B cell (primary cell): ENCODE measurements around the gene TNFAIP2. TPM values are rescaled to one million over a fixed set of nuclear protein-coding genes. Genes with fewer than 3 reads are reported as not detected.
"Not testable (repeated sequence)": the region's sequence is repeated elsewhere in the genome, so short reads cannot be mapped to it uniquely, and the experiment has no call there.

ENCODE experiments used
- ATAC-seq: fragments of 200-7000 bp; cut with Tn5 transposase; one replicate; pipeline ENCODE4 v1.10.0; 2021; ENCODE audit warnings: low read depth, mild to moderate bottlenecking, moderate number of reproducible peaks, moderate library complexity
- CTCF ChIA-PET: fragments of 350-600 bp; sonication (Branson Sonifier 250); formaldehyde crosslinking; loops from one replicate; lab custom pipeline; 2021; ENCODE audit warnings: antibody characterized with exemption, inconsistent platforms; lab: Charles Lee
- POLR2A ChIA-PET: fragments of 350-600 bp; sonication (Branson Sonifier 250); formaldehyde crosslinking; loops from one replicate; lab custom pipeline; 2021; ENCODE audit warnings: antibody characterized with exemption; lab: Charles Lee
- DNase-seq: peaks from one replicate; pipeline ENCODE4 v3.0.0; 2013
- H2AFZ ChIP-seq: 2 replicates; pipeline ENCODE4 v1.6.1; 2012; ENCODE audit warnings: mild to moderate bottlenecking, low read depth, low read length; ENCODE audit not compliant: insufficient read depth, poor library complexity, severe bottlenecking
- H3K27ac ChIP-seq, 2 donors: 1 replicate in 1 of 2; 2 replicates in 1 of 2; pipeline ENCODE4 v1.5.1; 2012 to 2013; ENCODE audit warnings: low read length in 2 of 2, mild to moderate bottlenecking in 2 of 2, moderate library complexity in 1 of 2
- H3K27me3 ChIP-seq, 4 experiments: fragments of 200-600 bp in 1 of 4; sonication (generic) in 1 of 4; replicated peaks in 1 of 4; 1 replicate in 2 of 4; 2 replicates in 2 of 4; pipeline versions ENCODE4 v1.6.1 to v1.7.0; 2013 to 2016; ENCODE audit warnings: low read length in 3 of 4, mild to moderate bottlenecking in 2 of 4, mixed read lengths in 1 of 4, moderate library complexity in 1 of 4; ENCODE audit not compliant: insufficient read depth in 4 of 4, control insufficient read depth in 3 of 4; ENCODE audit errors: control extremely low read depth in 1 of 4
- H3K36me3 ChIP-seq, 2 experiments: replicated peaks in 1 of 2; 1 replicate in 1 of 2; 2 replicates in 1 of 2; pipeline versions ENCODE4 v1.6.1 to v1.7.1; 2013; ENCODE audit warnings: low read length in 1 of 2; ENCODE audit not compliant: insufficient read depth in 2 of 2, control insufficient read depth in 1 of 2; ENCODE audit errors: control extremely low read depth in 1 of 2, extremely low read depth in 1 of 2
- H3K4me1 ChIP-seq, 2 donors: fragments of 200-600 bp in 1 of 2; sonication (generic) in 1 of 2; 1 replicate in 1 of 2; 2 replicates in 1 of 2; pipeline versions ENCODE4 v1.5.1 to v1.6.1; 2013 to 2017; ENCODE audit warnings: low read length in 2 of 2; ENCODE audit not compliant: control insufficient read depth in 2 of 2, insufficient read depth in 2 of 2
- H3K4me2 ChIP-seq: replicated peaks from 2 replicates; pipeline ENCODE3; 2012; ENCODE audit warnings: mild to moderate bottlenecking, low read depth, low read length; ENCODE audit not compliant: poor library complexity, severe bottlenecking
- H3K4me3 ChIP-seq, 5 experiments: fragments of 200-600 bp in 1 of 5; sonication (generic) in 1 of 5; 1 replicate in 3 of 5; 2 replicates in 2 of 5; pipeline versions ENCODE4 v1.5.1 to v1.7.0; 2011 to 2016; ENCODE audit warnings: low read length in 4 of 5, mild to moderate bottlenecking in 4 of 5, low read depth in 2 of 5, control low read depth in 1 of 5, moderate library complexity in 1 of 5; ENCODE audit not compliant: insufficient read depth in 1 of 5; ENCODE audit errors: control extremely low read depth in 1 of 5, extremely low read depth in 1 of 5
- H3K79me2 ChIP-seq: fragments of 200-600 bp; sonication (generic); one replicate; pipeline ENCODE4 v1.6.0; 2016; ENCODE audit warnings: low read length; ENCODE audit not compliant: control insufficient read depth, insufficient read depth
- H3K9ac ChIP-seq: fragments of 200-600 bp; sonication (generic); 2 replicates; pipeline ENCODE4 v1.6.1; 2017; ENCODE audit warnings: mild to moderate bottlenecking, low read length, moderate library complexity
- H3K9me3 ChIP-seq, 3 donors: one replicate each; pipeline versions ENCODE4 v1.6.1 to v1.7.1; 2013; ENCODE audit warnings: low read length in 2 of 3; ENCODE audit not compliant: control insufficient read depth in 2 of 3, insufficient read depth in 1 of 3; ENCODE audit errors: control extremely low read depth in 1 of 3
- H4K20me1 ChIP-seq: 2 replicates; pipeline ENCODE4 v1.6.0; 2012; ENCODE audit warnings: mild to moderate bottlenecking, low read length; ENCODE audit not compliant: insufficient read depth, control insufficient read depth, poor library complexity, severe bottlenecking
- H3K27ac Mint-ChIP-seq: one replicate; pipeline ENCODE4 v1.8.0; 2021; ENCODE audit warnings: mixed read lengths
- H3K27me3 Mint-ChIP-seq: one replicate; pipeline ENCODE4 v1.8.0; 2021; ENCODE audit warnings: mixed read lengths
- H3K4me1 Mint-ChIP-seq: one replicate; pipeline ENCODE4 v1.8.0; 2021; ENCODE audit warnings: mixed read lengths
- H3K4me3 Mint-ChIP-seq: one replicate; pipeline ENCODE4 v1.8.0; 2021; ENCODE audit warnings: mixed read lengths
- H3K9me3 Mint-ChIP-seq: one replicate; pipeline ENCODE4 v1.8.0; 2022; ENCODE audit warnings: mixed read lengths; ENCODE audit not compliant: insufficient read depth
- CTCF ChIP-seq: fragments of 200-600 bp; IDR thresholded peaks from one replicate; pipeline ENCODE4 v1.8.0; 2022; ENCODE audit warnings: antibody characterized with exemption, mild to moderate bottlenecking
- EZH2 ChIP-seq: IDR thresholded peaks from 2 replicates; pipeline ENCODE4 v1.6.1; 2012; ENCODE audit warnings: borderline replicate concordance, low read depth, mild to moderate bottlenecking, moderate library complexity, low read length; ENCODE audit not compliant: insufficient read depth, poor library complexity, severe bottlenecking
- WGBS: methylation state at CpG from one replicate; pipeline ENCODE4 v1.1.5; 2013; ENCODE audit warnings: missing lambda C conversion rate; ENCODE audit not compliant: insufficient coverage; 5-methylcytosine and 5-hydroxymethylcytosine counted together
- intact Hi-C: fragments of 100-400 bp; cut with micrococcal nuclease; formaldehyde crosslinking; loops from one replicate; pipeline ENCODE4 v1.10.0; 2022
- polyA plus RNA-seq: library from polyadenylated mRNA; depleted of rRNA; stranded (reverse); fragments of >200 nt; gene quantifications from 2 replicates; pipeline ENCODE4 v1.2.3, GENCODE V29; 2012
- total RNA-seq, 2 donors: library from RNA; stranded (reverse); fragments of 120-200 nt in 1 of 2; gene quantifications; 1 replicate in 1 of 2; 2 replicates in 1 of 2; pipeline versions ENCODE4 v1.2.3 to v1.2.4, GENCODE V29; 2013 to 2022

The TNFAIP2 gene
- total and polyA plus RNA-seq, 2 donors (not counting 1 experiment from before 2014, with no cell fraction given), result 1.5 to 9.0 TPM

DNA sequence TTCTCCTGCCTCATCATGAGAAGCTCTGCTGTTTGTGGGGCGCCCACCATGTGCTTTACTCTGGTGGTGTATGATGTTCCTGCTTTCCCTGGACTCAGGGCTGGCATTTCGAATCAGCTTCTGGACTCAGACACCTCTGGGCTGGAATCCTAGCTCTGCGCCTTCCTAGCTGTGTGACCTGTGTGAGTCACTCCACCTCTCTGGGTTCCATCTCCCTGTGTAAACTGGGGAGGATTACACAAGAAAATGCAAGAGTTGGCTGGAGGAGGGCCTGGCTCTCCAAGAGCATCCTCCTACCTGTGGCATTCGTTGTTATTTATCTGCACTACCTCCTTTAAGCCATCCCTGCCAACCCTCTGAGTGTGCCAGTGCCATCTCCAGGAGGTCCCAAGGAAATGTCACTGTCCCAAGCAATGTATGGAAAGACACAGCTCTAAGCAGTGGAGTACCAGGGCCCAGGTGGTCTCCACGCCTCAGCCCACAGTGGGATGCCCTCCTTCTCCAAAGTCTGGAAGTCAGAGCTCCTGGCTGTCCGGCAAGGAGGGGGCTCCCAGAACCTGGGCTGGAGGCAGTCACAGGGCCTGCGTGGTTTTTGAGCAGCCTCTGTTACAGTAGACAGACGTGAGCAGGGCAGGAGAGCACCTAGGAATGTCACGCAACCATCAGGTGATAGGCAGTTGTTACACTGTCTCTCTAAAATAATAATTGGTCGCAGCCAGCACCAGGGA is 7.3 kb upstream of the TNFAIP2 start:
- Histone ChIP-seq H3K27me3 (peaks cover 0 to 5% (median 0%) of the 10 kb centered on the region in 4 experiments), H3K9ac (no peak overlapping the region), H3K4me1 (peaks cover 8 to 18% of the 10 kb centered on the region in 2 donors), H3K27ac (no peak overlapping the region), H3K4me2 (no peak overlapping the region), H3K9me3 (no peaks in the 10 kb centered on the region), H3K79me2 (no peaks in the 10 kb centered on the region), H3K36me3 (no peaks in the 10 kb centered on the region), H2AFZ (no peak overlapping the region), H3K4me3 (no peak overlapping the region), H4K20me1 (no peaks in the 10 kb centered on the region)
- H3K27me3 Mint-ChIP-seq, result peaks cover 8% of the 10 kb centered on the region
- DNase-seq (no peak), ATAC-seq (no peak)
- 97% methylated on average over 8 of the region's 10 CpGs for WGBS
- no peak overlapping the region for H3K27ac Mint-ChIP-seq
- H3K4me3 Mint-ChIP-seq, result no peak overlapping the region
- no peaks in the 10 kb centered on the region for H3K9me3 Mint-ChIP-seq
- TF ChIP-seq EZH2, result no peak
- TF ChIP-seq CTCF, result no peak
- H3K4me1 Mint-ChIP-seq, result peaks cover 21% of the 10 kb centered on the region
- intact Hi-C loops, result no loop called here
- ChIA-PET CTCF (interaction anchor here (3.5 kb wide), 1 partner anchor 10 kb away, joined by 22 read pairs; no protein-coding TSS in a partner anchor), POLR2A (no interaction called here)

GRCh38 chr14:103116636-103117035 is 6.6 kb upstream of the TNFAIP2 start:
- Histone ChIP-seq H2AFZ (no peak overlapping the region), H3K36me3 (no peaks in the 10 kb centered on the region), H3K27me3 (peaks cover 0 to 8% (median 0%) of the 10 kb centered on the region in 4 experiments), H3K4me1 (peaks cover 3 to 11% of the 10 kb centered on the region in 2 donors), H3K9me3 (no peaks in the 10 kb centered on the region), H3K9ac (no peak overlapping the region), H4K20me1 (no peaks in the 10 kb centered on the region), H3K27ac (no peak overlapping the region), H3K4me3 (no peak overlapping the region), H3K4me2 (no peak overlapping the region), H3K79me2 (no peaks in the 10 kb centered on the region)
- TF ChIP-seq EZH2 (no peak), CTCF (no peak)
- ATAC-seq (no peak), DNase-seq (no peak)
- intact Hi-C loops, result no loop called here
- ChIA-PET POLR2A (interaction anchor here (0.7 kb wide), 1 partner anchor 10 kb away, joined by 4 read pairs; no protein-coding TSS in a partner anchor), CTCF (interaction anchor here (3.5 kb wide), 1 partner anchor 11 kb away, joined by 22 read pairs; no protein-coding TSS in a partner anchor)
- H3K9me3 Mint-ChIP-seq, result no peaks in the 10 kb centered on the region
- H3K4me1 Mint-ChIP-seq, result peaks cover 17% of the 10 kb centered on the region
- no peak overlapping the region for H3K27ac Mint-ChIP-seq
- WGBS, result 93% methylated on average over 16 of the region's 17 CpGs
- H3K27me3 Mint-ChIP-seq, result peaks cover 8% of the 10 kb centered on the region
- no peak overlapping the region for H3K4me3 Mint-ChIP-seq

GRCh38 chr14:103117499-103117898 is 5.8 kb upstream of the TNFAIP2 start:
- H3K27ac Mint-ChIP-seq, H3K4me3 ChIP-seq, H3K36me3 ChIP-seq, H3K4me2 ChIP-seq, H3K27ac ChIP-seq, H3K79me2 ChIP-seq, H3K27me3 Mint-ChIP-seq, H3K4me3 Mint-ChIP-seq, DNase-seq, ATAC-seq, H3K9me3 Mint-ChIP-seq, H4K20me1 ChIP-seq, H3K9me3 ChIP-seq, H2AFZ ChIP-seq, intact Hi-C loops, H3K9ac ChIP-seq: not testable (repeated sequence)
- POLR2A ChIA-PET, result interaction anchor here (0.7 kb wide), 1 partner anchor 11 kb away, joined by 4 read pairs; no protein-coding TSS in a partner anchor
- CTCF ChIA-PET, result interaction anchor here (1.1 kb wide), 1 partner anchor 12 kb away, joined by 3 read pairs; no protein-coding TSS in a partner anchor
- WGBS, result no CpG with 5 or more reads among the region's 7 CpGs
- H3K4me1 Mint-ChIP-seq, result peaks cover 18% of the 10 kb centered on the region
- peaks cover 0 to 15% (median 4%) of the 10 kb centered on the region in 4 experiments for H3K27me3 ChIP-seq
- H3K4me1 ChIP-seq, result peaks cover 7 to 11% of the 10 kb centered on the region in 2 donors
